ENCODE results near the gene KSR1. TPM values are rescaled to one million over a fixed set of nuclear protein-coding genes. Genes with fewer than 3 reads are reported as not detected.
A peak's percentile ranks its signal among the peaks of the same experiment; 100 is the strongest.

Gene KSR1
- total and polyA plus RNA-seq, 2 of the 4 experiments (the other 2 are of a cell fraction), result 12.5 to 21.9 TPM

GRCh38 chr17:27610304-27610677 is 154.0 kb downstream of the KSR1 start (continued):
- TF ChIP-seq, protein P1, sequence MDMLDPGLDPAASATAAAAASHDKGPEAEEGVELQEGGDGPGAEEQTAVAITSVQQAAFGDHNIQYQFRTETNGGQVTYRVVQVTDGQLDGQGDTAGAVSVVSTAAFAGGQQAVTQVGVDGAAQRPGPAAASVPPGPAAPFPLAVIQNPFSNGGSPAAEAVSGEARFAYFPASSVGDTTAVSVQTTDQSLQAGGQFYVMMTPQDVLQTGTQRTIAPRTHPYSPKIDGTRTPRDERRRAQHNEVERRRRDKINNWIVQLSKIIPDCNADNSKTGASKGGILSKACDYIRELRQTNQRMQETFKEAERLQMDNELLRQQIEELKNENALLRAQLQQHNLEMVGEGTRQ (IDR thresholded peaks at IDR 0.05; ENCODE audit: low read depth, low read length), result no peak
- no peak for TF ChIP-seq RFX5 (IDR thresholded peaks at IDR 0.05; ENCODE audit: low read depth, low read length)
- TF ChIP-seq CEBPB (IDR thresholded peaks at IDR 0.05; ENCODE audit: low read depth, low read length), result no peak

DNA sequence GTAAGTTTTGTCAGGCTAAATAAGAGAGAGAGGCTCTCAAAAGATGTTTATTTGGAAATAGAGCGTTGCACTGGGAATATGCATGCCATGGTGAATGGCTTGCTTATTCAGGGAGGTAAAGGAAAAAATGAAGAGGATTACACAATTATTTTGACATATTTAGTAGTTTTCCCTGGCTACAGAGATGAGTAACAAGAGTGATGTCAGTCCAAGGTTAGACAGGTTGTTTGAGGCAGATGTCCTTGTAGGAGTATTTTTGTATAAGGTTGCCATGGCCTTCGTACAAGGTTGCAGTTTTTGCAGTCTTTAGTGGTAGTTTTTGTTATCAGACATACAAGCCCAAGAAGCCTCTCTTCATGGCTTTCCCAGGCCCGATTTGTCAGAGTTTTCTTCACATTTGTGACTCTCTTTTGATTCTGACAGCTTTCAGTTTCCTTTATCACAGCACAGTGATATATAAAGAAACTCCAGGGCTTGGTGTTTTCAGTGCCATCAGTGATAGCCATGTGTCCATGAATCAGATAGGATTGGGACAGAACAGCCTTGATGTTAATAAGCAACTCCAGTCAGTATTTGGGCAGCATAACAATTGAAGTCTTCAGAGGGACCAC is 156.0 kb downstream of the KSR1 start:
- POLR2A ChIA-PET (ENCODE audit: unreplicated experiment), result interaction anchor here (0.6 kb wide), 1 partner anchor 316 kb away, joined by 3 read pairs; no protein-coding TSS in a partner anchor
- H2BK120ac ChIP-seq (ENCODE audit: low read depth, low read length), result no peak overlapping the region
- in situ Hi-C loops (cut with MboI; ENCODE audit: low sequenced_read_pairs), result no loop called here
- H3K14ac ChIP-seq (replicated peaks; ENCODE audit: low read depth, low read length), result no peak overlapping the region
- no peak overlapping the region for H4K5ac ChIP-seq (ENCODE audit: low read depth, low read length)
- H2BK20ac ChIP-seq (ENCODE audit: low read depth, low read length), result no peak overlapping the region
- no TSS peak for BruUV-seq (replicated peaks)
- peak; percentile 9; the same call in 1 of the 2 replicates for ATAC-seq (ENCODE audit: low read depth)
- no peak overlapping the region for H2AK9ac ChIP-seq (replicated peaks; ENCODE audit: low read depth, low read length, poor library complexity)
- H3K23ac ChIP-seq (ENCODE audit: low read depth, low read length), result no peak overlapping the region
- TF ChIP-seq NFE2L2 (IDR thresholded peaks at IDR 0.05; ENCODE audit: low read depth, low read length), result no peak
- peak; percentile 63; the same call in 1 of the 2 replicates for TF ChIP-seq CEBPB (IDR thresholded peaks at IDR 0.05; ENCODE audit: low read depth, low read length)
- no peak for TF ChIP-seq BHLHE40 (IDR thresholded peaks at IDR 0.05; ENCODE audit: low read depth, low read length)
- dilution Hi-C loops (cut with HindIII; ENCODE audit: low sequenced_read_pairs, unreplicated experiment), result no loop called here
- peak; percentile 45 for DNase-seq
- peaks cover 4% of the 10 kb centered on the region; the same call in 1 of the 2 replicates for H4K20me1 ChIP-seq (ENCODE audit: insufficient read depth, low read length)
- H3K27me3 ChIP-seq (ENCODE audit: control insufficient read depth, insufficient read depth, low read length), result no peaks in the 10 kb centered on the region
- H3K9ac ChIP-seq (ENCODE audit: low read depth, low read length), result no peak overlapping the region
- H3K4me3 ChIP-seq (ENCODE audit: insufficient read depth, low read depth, low read length), result no peak overlapping the region
- no peaks in the 10 kb centered on the region; a peak in 2 of 4 replicates for H3K79me1 ChIP-seq (ENCODE audit: low read depth in 1 of 2, low read length in 2 of 2)
- CTCF ChIA-PET, result no interaction called here
- H3K4me1 ChIP-seq (ENCODE audit: control insufficient read depth, insufficient read depth, low read length), result peaks cover 8% of the 10 kb centered on the region; the same call in 1 of the 2 replicates
- no peak overlapping the region for H2AK5ac ChIP-seq (ENCODE audit: low read depth, low read length)
- no peak overlapping the region for H3K56ac ChIP-seq (ENCODE audit: extremely low read depth, insufficient read depth, low read length)
- H2AFZ ChIP-seq (replicated peaks; ENCODE audit: low read length, poor library complexity), result no peak overlapping the region
- no peak overlapping the region for H3K27ac ChIP-seq (ENCODE audit: insufficient read depth, low read length)
- H3K36me3 ChIP-seq (ENCODE audit: control insufficient read depth, insufficient read depth, low read length), result peaks cover 79% of the 10 kb centered on the region
- no peak overlapping the region for H3K18ac ChIP-seq (ENCODE audit: low read depth, low read length)
- no peak overlapping the region for H4K91ac ChIP-seq (ENCODE audit: insufficient read depth, low read depth, low read length)
- H3K4me2 ChIP-seq (ENCODE audit: low read depth, low read length), result no peak overlapping the region
- no peak overlapping the region for H2BK15ac ChIP-seq (ENCODE audit: low read depth, low read length)
- H3K4ac ChIP-seq (ENCODE audit: low read depth, low read length), result no peak overlapping the region
- 40% methylated on average over 1 of the region's 3 CpGs; no CpG with 5 or more reads in 1 of the 2 experiments for WGBS, 2 experiments (ENCODE audit: extremely low coverage in 2 of 2, insufficient read length in 1 of 2)
- no peaks in the 10 kb centered on the region; the same call in 1 of the 2 replicates for H3K9me1 ChIP-seq (ENCODE audit: insufficient read depth, low read length)
- no peak overlapping the region for H2BK5ac ChIP-seq (ENCODE audit: low read depth, low read length, poor library complexity, severe bottlenecking)
- H4K8ac ChIP-seq (ENCODE audit: low read depth in 2 of 2, low read length in 2 of 2), result no peak overlapping the region
- intact Hi-C loops (cut with micrococcal nuclease), result no loop called here
- no peaks in the 10 kb centered on the region for H3K9me3 ChIP-seq (ENCODE audit: control insufficient read depth, insufficient read depth, low read length)
